ENCODE data around the gene CRNN. TPM values are rescaled to one million over a fixed set of nuclear protein-coding genes. Genes with fewer than 3 reads are reported as not detected.

CRNN gene
- total RNA-seq, 6 donors from 2014 or later = not detected

DNA sequence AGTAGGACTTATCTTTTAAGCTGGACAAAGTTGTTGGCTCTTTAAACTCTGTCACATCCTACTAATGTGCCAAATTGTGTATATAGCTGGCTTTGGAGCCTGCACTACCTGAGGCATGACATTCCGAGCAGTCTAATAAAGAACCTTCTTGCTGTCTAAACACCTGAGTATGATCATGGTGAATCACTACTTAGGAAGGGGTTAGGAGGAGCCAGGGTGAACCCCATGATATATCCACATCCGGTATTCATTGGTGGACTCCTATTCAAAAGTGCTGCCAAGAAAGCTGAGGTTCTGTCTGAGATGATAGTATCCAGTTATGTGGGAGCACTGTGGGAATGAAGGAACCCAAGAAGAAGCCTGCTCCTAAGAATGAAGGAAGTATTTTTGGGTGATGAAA is 27.1 kb downstream of the CRNN start:
- ATAC-seq (ENCODE audit: low FRiP score in 2 of 2) = no peak

DNA sequence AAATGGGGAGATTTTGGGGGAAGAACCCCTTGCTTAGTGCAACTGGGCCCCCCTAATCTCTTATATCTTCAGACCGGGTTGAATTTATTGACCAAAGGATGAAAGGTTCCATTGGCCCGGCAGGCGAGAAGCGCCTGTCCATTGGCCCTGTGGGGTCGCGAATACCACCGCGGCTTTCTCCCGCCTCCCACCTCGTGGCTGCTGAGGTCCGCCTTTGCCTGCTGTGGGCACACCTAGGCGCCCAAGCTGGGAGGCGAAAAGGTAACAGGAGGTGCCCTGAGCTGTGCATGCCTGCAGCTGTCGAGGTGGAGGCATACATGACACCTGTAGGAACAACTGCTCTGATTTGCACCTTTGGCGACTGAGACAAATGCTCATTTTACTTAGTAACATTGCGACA is 33.1 kb downstream of the CRNN start:
- no peak for ATAC-seq (ENCODE audit: low FRiP score in 2 of 2)
- 78 to 80% methylated on average over 15 to 16 of the region's 16 CpGs for WGBS, 2 donors
- TF ChIP-seq POLR2A (IDR thresholded peaks at IDR 0.05) (no peak), EP300 (IDR thresholded peaks at IDR 0.05) (no peak)

More for the DNA sequence above, 27.1 kb downstream of the CRNN start:
- 79 to 85% methylated on average over 2 of the region's 2 CpGs for WGBS, 2 donors
- TF ChIP-seq POLR2A (IDR thresholded peaks at IDR 0.05) = no peak
- TF ChIP-seq, protein P1, sequence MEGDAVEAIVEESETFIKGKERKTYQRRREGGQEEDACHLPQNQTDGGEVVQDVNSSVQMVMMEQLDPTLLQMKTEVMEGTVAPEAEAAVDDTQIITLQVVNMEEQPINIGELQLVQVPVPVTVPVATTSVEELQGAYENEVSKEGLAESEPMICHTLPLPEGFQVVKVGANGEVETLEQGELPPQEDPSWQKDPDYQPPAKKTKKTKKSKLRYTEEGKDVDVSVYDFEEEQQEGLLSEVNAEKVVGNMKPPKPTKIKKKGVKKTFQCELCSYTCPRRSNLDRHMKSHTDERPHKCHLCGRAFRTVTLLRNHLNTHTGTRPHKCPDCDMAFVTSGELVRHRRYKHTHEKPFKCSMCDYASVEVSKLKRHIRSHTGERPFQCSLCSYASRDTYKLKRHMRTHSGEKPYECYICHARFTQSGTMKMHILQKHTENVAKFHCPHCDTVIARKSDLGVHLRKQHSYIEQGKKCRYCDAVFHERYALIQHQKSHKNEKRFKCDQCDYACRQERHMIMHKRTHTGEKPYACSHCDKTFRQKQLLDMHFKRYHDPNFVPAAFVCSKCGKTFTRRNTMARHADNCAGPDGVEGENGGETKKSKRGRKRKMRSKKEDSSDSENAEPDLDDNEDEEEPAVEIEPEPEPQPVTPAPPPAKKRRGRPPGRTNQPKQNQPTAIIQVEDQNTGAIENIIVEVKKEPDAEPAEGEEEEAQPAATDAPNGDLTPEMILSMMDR (IDR thresholded peaks at IDR 0.05) = no peak
- no peak for TF ChIP-seq EP300 (IDR thresholded peaks at IDR 0.05)
- no peak for TF ChIP-seq POLR2AphosphoS5 (IDR thresholded peaks at IDR 0.05)
- Histone ChIP-seq H3K36me3 (no peaks in the 10 kb centered on the region), H3K4me1 (no peaks in the 10 kb centered on the region), H3K27me3 (no peaks in the 10 kb centered on the region), H3K4me3 (no peak overlapping the region), H3K9me3 (no peaks in the 10 kb centered on the region), H3K27ac (no peak overlapping the region)
- DNase-seq = no peak

DNA sequence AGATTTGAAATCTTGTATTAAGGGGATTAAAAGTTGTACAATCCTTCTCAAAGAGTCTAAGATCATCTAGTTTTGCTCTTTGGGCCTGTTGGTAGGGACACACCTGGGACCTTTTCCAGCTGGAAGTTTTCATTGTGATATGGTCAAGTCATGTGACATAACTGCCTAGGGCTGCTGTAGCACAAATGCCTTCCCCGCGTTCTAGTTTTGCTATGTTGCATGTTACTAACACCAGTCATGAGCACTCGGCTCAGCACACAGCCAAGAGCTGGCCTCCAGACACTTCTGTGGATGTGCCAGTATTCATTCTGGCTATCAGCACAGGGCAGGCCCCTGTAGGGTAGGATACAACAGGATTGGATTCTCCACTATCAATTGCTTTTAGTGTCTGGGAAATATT is 39.6 kb downstream of the CRNN start:
- H3K4me1 ChIP-seq = no peaks in the 10 kb centered on the region
- H3K36me3 ChIP-seq = no peaks in the 10 kb centered on the region
- H3K4me3 ChIP-seq = no peak overlapping the region
- no peak overlapping the region for H3K27ac ChIP-seq
- DNase-seq (no peak), ATAC-seq (ENCODE audit: low FRiP score in 2 of 2) (no peak)
- TF ChIP-seq POLR2A (IDR thresholded peaks at IDR 0.05) (no peak), EP300 (IDR thresholded peaks at IDR 0.05) (no peak), POLR2AphosphoS5 (IDR thresholded peaks at IDR 0.05) (no peak)
- TF ChIP-seq, protein P1 (IDR thresholded peaks at IDR 0.05) = no peak
- H3K27me3 ChIP-seq = no peaks in the 10 kb centered on the region
- peaks cover 0 to 7% (median 0%) of the 10 kb centered on the region in 4 donors for H3K9me3 ChIP-seq
- WGBS, 2 donors = 76 to 78% methylated on average over 3 of the region's 3 CpGs

More for the DNA sequence above, 33.1 kb downstream of the CRNN start:
- H3K27ac ChIP-seq = no peak overlapping the region
- no peaks in the 10 kb centered on the region for H3K36me3 ChIP-seq
- H3K4me3 ChIP-seq = no peak overlapping the region
- no peaks in the 10 kb centered on the region for H3K9me3 ChIP-seq
- no peaks in the 10 kb centered on the region for H3K4me1 ChIP-seq
- peak in 1 of 2 donors; percentile 35 for DNase-seq
- H3K27me3 ChIP-seq = no peaks in the 10 kb centered on the region

DNA sequence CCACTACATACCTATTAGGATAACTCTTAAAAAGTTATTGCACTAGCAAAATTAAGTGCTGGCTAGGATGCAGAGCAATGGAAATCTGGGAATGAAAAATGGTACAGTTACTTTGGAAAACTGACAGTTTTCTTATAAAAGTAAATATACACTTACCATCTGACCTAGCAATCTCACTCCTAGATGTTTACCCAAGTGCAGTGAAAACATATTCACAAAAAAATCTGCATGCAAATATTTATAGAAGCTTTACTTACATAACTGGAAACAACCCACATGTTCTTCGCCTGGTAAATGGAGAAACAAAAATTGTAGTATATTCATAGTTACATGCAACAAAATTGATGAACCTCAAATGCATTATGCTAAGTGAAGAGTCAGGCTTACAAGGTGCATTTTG is 41.4 kb downstream of the CRNN start:
- ATAC-seq (ENCODE audit: low FRiP score in 2 of 2) (no peak), DNase-seq (no peak)
- Histone ChIP-seq H3K27me3 (no peaks in the 10 kb centered on the region), H3K27ac (no peak overlapping the region), H3K9me3 (peaks cover 0 to 10% (median 0%) of the 10 kb centered on the region in 4 donors), H3K4me3 (no peak overlapping the region), H3K36me3 (no peaks in the 10 kb centered on the region), H3K4me1 (no peaks in the 10 kb centered on the region)
- WGBS, 2 donors = 71 to 78% methylated on average over 1 of the region's 1 CpG
- TF ChIP-seq, protein P1 (IDR thresholded peaks at IDR 0.05) = no peak
- TF ChIP-seq EP300 (IDR thresholded peaks at IDR 0.05) (no peak), POLR2A (IDR thresholded peaks at IDR 0.05) (no peak), POLR2AphosphoS5 (IDR thresholded peaks at IDR 0.05) (no peak)

DNA sequence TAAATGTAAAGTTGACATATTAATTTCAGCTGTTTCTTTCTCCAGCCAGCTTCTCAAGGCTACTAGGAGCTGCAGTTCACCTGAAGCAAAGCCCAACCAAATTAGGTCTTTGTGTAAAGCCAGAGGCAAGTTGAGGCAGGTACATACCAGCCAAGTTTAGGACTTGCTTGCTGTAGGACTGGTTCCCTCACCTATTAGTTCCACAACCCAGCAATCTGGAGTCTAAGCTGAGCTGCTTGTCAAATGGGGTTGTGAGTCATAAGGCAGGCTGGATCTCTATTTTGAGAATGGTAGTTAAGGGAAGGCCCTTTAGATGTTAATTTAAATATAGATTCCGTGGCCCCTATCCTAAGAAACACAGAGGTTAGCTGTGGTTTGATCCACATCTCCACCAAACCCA is 46.6 kb downstream of the CRNN start:
- H3K36me3 ChIP-seq = no peaks in the 10 kb centered on the region
- DNase-seq (no peak), ATAC-seq (ENCODE audit: low FRiP score in 2 of 2) (no peak)
- TF ChIP-seq POLR2A (IDR thresholded peaks at IDR 0.05) (no peak), EP300 (IDR thresholded peaks at IDR 0.05) (no peak), POLR2AphosphoS5 (IDR thresholded peaks at IDR 0.05) (no peak)
- TF ChIP-seq, protein P1 (IDR thresholded peaks at IDR 0.05) = no peak
- H3K27ac ChIP-seq = no peak overlapping the region
- H3K4me3 ChIP-seq = no peak overlapping the region
- no peaks in the 10 kb centered on the region for H3K4me1 ChIP-seq
- peaks cover 0 to 10% (median 0%) of the 10 kb centered on the region in 4 donors for H3K9me3 ChIP-seq
- 36 to 39% methylated on average over 1 of the region's 1 CpG for WGBS, 2 donors
- H3K27me3 ChIP-seq = no peaks in the 10 kb centered on the region

Data from upper lobe of left lung (tissue), 6 donors.